Measurements from ENCODE around the gene SDHB. TPM values are rescaled to one million over a fixed set of nuclear protein-coding genes. Genes with fewer than 3 reads are reported as not detected.

Gene SDHB
- polyA plus RNA-seq, 1 donor (not counting 4 experiments of a cell fraction or from before 2014, with no cell fraction given), result 228 TPM

DNA sequence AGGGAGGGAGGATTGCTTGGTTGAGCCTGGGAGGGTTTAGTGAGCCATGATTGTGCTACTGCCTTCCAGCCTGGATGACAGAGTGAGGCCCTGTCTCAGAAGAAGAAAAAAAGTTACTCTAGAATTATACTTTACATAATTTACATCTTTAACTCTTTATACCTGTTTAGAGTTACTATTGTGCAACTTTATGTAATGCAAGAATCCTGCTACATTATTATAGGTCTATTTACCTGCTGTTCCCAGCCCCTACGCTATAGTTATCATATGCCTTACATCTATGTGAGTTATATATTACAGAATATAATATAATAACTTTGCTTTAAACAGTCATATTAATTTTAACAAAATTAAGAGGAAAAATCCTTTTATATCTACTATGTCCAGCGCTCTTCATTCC lies 14.3 kb downstream of the SDHB start:
- TF ChIP-seq, protein P1, sequence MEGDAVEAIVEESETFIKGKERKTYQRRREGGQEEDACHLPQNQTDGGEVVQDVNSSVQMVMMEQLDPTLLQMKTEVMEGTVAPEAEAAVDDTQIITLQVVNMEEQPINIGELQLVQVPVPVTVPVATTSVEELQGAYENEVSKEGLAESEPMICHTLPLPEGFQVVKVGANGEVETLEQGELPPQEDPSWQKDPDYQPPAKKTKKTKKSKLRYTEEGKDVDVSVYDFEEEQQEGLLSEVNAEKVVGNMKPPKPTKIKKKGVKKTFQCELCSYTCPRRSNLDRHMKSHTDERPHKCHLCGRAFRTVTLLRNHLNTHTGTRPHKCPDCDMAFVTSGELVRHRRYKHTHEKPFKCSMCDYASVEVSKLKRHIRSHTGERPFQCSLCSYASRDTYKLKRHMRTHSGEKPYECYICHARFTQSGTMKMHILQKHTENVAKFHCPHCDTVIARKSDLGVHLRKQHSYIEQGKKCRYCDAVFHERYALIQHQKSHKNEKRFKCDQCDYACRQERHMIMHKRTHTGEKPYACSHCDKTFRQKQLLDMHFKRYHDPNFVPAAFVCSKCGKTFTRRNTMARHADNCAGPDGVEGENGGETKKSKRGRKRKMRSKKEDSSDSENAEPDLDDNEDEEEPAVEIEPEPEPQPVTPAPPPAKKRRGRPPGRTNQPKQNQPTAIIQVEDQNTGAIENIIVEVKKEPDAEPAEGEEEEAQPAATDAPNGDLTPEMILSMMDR (optimal IDR thresholded peaks at IDR 0.05 in 1 of 3, IDR thresholded peaks at IDR 0.05 in 1 of 3, conservative IDR thresholded peaks at IDR 0.05 in 1 of 3; ENCODE audit: extremely low read depth in 1 of 3, insufficient read depth in 2 of 3, low read length in 3 of 3), result no peak
- TF ChIP-seq EZH2 (IDR thresholded peaks at IDR 0.05; ENCODE audit: low read length), result no peak
- Histone ChIP-seq H3K4me1 (ENCODE audit: control insufficient read depth, extremely low read depth, insufficient read depth, low read length) (no peaks in the 10 kb centered on the region), H3K9me3 (ENCODE audit: control insufficient read depth, low read depth, low read length) (no peaks in the 10 kb centered on the region), H3K27ac (ENCODE audit: control insufficient read depth, insufficient read depth, low read length) (no peak overlapping the region), H3K4me2 (ENCODE audit: control insufficient read depth, extremely low read depth, insufficient read depth, low read depth, low read length) (no peak overlapping the region), H3K27me3 (ENCODE audit: control insufficient read depth, extremely low read depth, insufficient read depth, low read length) (no peaks in the 10 kb centered on the region), H3K36me3 (ENCODE audit: control insufficient read depth in 2 of 2, extremely low read depth in 1 of 2, insufficient read depth in 2 of 2, low read length in 2 of 2) (peaks cover 13 to 15% of the 10 kb centered on the region in 2 experiments), H4K20me1 (ENCODE audit: control insufficient read depth, extremely low read depth, insufficient read depth, low read length) (no peaks in the 10 kb centered on the region), H3K9ac (ENCODE audit: control insufficient read depth, extremely low read depth, insufficient read depth, low read length) (no peak overlapping the region), H3K4me3 (ENCODE audit: control insufficient read depth in 2 of 3, extremely low read depth in 1 of 3, insufficient read depth in 2 of 3, low read depth in 1 of 3, low read length in 3 of 3) (no peak overlapping the region), H3K9me1 (ENCODE audit: control insufficient read depth, extremely low read depth, insufficient read depth, low read length) (no peaks in the 10 kb centered on the region), H3K79me2 (ENCODE audit: control insufficient read depth, insufficient read depth, low read length) (peaks cover 19% of the 10 kb centered on the region), H2AFZ (ENCODE audit: control insufficient read depth, low read length) (no peak overlapping the region)
- FAIRE-seq (no peak), DNase-seq (ENCODE audit: low read depth, low spot score) (no peak)
- dilution Hi-C loops (cut with MboI; ENCODE audit: extremely low pct_ligation_motif_present, low sequenced_read_pairs), result no loop called here

DNA sequence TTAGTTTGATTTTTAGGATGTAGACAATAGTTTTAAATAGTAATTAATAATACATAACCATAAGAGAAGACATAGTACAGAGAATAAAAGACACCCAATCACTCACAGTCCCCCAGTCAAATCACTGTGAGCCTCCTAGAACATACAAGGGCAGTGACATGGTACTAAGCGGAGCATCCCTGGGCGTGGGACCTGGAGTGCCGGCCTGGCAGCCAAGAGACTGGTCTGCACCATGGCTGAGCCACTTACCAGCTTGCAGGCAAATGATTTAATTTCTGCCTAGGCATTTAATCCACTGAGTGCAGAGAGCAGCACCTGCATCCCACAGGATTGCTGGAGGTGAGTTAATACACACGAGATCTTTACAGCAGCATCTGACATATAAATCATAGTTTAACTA lies 20.4 kb downstream of the SDHB start:
- no peak overlapping the region for H3K27ac ChIP-seq (ENCODE audit: control insufficient read depth, insufficient read depth, low read length)
- dilution Hi-C loops (cut with MboI; ENCODE audit: extremely low pct_ligation_motif_present, low sequenced_read_pairs), result no loop called here
- peaks cover 10% of the 10 kb centered on the region for H3K79me2 ChIP-seq (ENCODE audit: control insufficient read depth, insufficient read depth, low read length)
- no peaks in the 10 kb centered on the region for H3K27me3 ChIP-seq (ENCODE audit: control insufficient read depth, extremely low read depth, insufficient read depth, low read length)
- DNase-seq (ENCODE audit: low read depth, low spot score) (no peak), FAIRE-seq (no peak)
- no peaks in the 10 kb centered on the region for H3K9me1 ChIP-seq (ENCODE audit: control insufficient read depth, extremely low read depth, insufficient read depth, low read length)
- no peak overlapping the region for H3K4me3 ChIP-seq (ENCODE audit: control insufficient read depth in 2 of 3, extremely low read depth in 1 of 3, insufficient read depth in 2 of 3, low read depth in 1 of 3, low read length in 3 of 3)
- H3K9me3 ChIP-seq (ENCODE audit: control insufficient read depth, low read depth, low read length), result no peaks in the 10 kb centered on the region
- no peak overlapping the region for H2AFZ ChIP-seq (ENCODE audit: control insufficient read depth, low read length)
- H3K36me3 ChIP-seq (ENCODE audit: control insufficient read depth in 2 of 2, extremely low read depth in 1 of 2, insufficient read depth in 2 of 2, low read length in 2 of 2), result peaks cover 12 to 22% of the 10 kb centered on the region in 2 experiments
- TF ChIP-seq, protein P1 (optimal IDR thresholded peaks at IDR 0.05 in 1 of 3, IDR thresholded peaks at IDR 0.05 in 1 of 3, conservative IDR thresholded peaks at IDR 0.05 in 1 of 3; ENCODE audit: extremely low read depth in 1 of 3, insufficient read depth in 2 of 3, low read length in 3 of 3), result no peak
- TF ChIP-seq EZH2 (IDR thresholded peaks at IDR 0.05; ENCODE audit: low read length), result no peak
- no peaks in the 10 kb centered on the region for H3K4me1 ChIP-seq (ENCODE audit: control insufficient read depth, extremely low read depth, insufficient read depth, low read length)
- no peaks in the 10 kb centered on the region for H4K20me1 ChIP-seq (ENCODE audit: control insufficient read depth, extremely low read depth, insufficient read depth, low read length)
- H3K9ac ChIP-seq (ENCODE audit: control insufficient read depth, extremely low read depth, insufficient read depth, low read length), result no peak overlapping the region
- no peak overlapping the region for H3K4me2 ChIP-seq (ENCODE audit: control insufficient read depth, extremely low read depth, insufficient read depth, low read depth, low read length)

All from keratinocyte (primary cell).